ENCODE data around the gene SCIN. TPM values are rescaled to one million over a fixed set of nuclear protein-coding genes. Genes with fewer than 3 reads are reported as not detected.
"Not testable (repeated sequence)": the region's sequence is repeated elsewhere in the genome, so short reads cannot be mapped to it uniquely, and the experiment has no call there.

The SCIN gene
- total and polyA plus RNA-seq, 8 donors, result 2.5 to 49.2 (median 7.3) TPM

DNA sequence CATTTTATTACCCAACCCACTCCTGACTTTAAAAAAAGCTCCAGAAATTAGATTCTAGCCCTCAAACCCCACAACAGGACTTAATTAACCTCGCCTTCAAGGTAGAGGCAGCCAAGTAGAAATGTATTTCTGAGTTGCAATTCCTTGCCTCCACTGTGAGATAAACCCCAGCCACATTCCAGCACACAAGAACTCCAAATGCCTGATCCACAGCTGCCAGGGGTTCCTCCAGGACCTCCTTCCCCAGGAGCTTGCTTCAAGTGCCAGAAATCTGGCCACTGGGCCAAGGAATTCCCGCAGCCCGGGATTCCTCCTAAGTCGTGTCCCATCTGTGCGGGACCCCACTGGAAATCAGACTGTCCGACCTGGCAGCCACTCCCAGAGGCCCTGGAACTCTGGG, 91.1 kb downstream of the SCIN start:
- no peak overlapping the region for H3K4me3 ChIP-seq
- WGBS, 5 donors, result 74 to 90% (median 78%) methylated on average over 5 to 6 of the region's 6 CpGs
- intact Hi-C loops (cut with DNase I; ENCODE audit: low total_unique reads), result no loop called here
- DNase-seq, result no peak
- TF ChIP-seq POLR2A (IDR thresholded peaks at IDR 0.05) (no peak), EP300 (IDR thresholded peaks at IDR 0.05) (no peak), POLR2AphosphoS5 (IDR thresholded peaks at IDR 0.05) (no peak)
- TF ChIP-seq, protein P1, sequence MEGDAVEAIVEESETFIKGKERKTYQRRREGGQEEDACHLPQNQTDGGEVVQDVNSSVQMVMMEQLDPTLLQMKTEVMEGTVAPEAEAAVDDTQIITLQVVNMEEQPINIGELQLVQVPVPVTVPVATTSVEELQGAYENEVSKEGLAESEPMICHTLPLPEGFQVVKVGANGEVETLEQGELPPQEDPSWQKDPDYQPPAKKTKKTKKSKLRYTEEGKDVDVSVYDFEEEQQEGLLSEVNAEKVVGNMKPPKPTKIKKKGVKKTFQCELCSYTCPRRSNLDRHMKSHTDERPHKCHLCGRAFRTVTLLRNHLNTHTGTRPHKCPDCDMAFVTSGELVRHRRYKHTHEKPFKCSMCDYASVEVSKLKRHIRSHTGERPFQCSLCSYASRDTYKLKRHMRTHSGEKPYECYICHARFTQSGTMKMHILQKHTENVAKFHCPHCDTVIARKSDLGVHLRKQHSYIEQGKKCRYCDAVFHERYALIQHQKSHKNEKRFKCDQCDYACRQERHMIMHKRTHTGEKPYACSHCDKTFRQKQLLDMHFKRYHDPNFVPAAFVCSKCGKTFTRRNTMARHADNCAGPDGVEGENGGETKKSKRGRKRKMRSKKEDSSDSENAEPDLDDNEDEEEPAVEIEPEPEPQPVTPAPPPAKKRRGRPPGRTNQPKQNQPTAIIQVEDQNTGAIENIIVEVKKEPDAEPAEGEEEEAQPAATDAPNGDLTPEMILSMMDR (IDR thresholded peaks at IDR 0.05), result no peak
- H3K4me1 ChIP-seq, result peaks cover 0 to 7% (median 2%) of the 10 kb centered on the region in 4 donors
- no peaks in the 10 kb centered on the region for H3K27me3 ChIP-seq
- H3K9me3 ChIP-seq, result no peaks in the 10 kb centered on the region
- no peak overlapping the region for H3K27ac ChIP-seq
- no peaks in the 10 kb centered on the region for H3K36me3 ChIP-seq

DNA sequence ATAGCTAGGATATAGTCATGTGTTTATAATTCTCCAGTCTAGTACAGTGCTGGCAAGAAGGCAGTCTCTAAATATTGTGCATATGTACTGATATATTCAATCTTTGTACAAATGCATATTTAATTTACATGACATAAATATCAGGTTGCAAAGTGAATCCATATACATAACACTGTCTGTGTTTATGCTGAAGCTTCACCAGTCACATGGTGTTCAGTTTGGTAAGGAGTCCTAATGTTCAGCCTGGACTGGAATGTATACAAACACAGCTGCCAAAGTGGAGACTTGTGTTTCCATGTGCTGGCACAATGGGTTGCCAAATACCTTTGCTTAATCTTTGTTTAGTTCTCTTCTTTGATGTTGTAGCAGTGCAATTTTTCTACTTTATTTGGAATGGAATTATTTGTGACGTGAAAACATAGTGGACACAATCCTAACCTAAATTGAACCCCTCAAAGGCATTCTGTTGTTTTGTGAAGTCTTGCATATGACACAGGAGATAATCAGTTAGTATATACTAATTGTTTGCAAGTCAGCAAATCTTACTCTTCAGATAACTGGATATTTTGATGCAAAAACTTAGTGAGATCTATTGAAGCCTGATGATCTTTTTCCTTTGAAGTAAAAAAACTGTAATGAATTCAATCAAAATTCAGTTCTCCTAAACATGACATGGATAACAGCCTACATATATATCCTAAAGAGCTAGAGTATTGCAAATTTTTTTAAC, 99.6 kb downstream of the SCIN start:
- H3K36me3 ChIP-seq, result no peaks in the 10 kb centered on the region
- H3K4me3 ChIP-seq, result no peak overlapping the region
- H3K27me3 ChIP-seq, result no peaks in the 10 kb centered on the region
- intact Hi-C loops (cut with DNase I; ENCODE audit: low total_unique reads), result no loop called here
- peak overlapping the region in 4 of 5 donors; percentile 37 to 71 (median 56) for H3K27ac ChIP-seq
- peaks cover 0 to 49% (median 25%) of the 10 kb centered on the region in 4 donors for H3K4me1 ChIP-seq
- DNase-seq, result peak; percentile 58 to 78
- TF ChIP-seq, protein P1 (IDR thresholded peaks at IDR 0.05), result no peak
- TF ChIP-seq EP300 (IDR thresholded peaks at IDR 0.05), result peak; percentile 65
- TF ChIP-seq POLR2AphosphoS5 (IDR thresholded peaks at IDR 0.05), result peak; percentile 66 to 98 (median 75)
- 13 to 38% (median 23%) methylated on average over 1 of the region's 1 CpG for WGBS, 5 donors
- H3K9me3 ChIP-seq, result no peaks in the 10 kb centered on the region

DNA sequence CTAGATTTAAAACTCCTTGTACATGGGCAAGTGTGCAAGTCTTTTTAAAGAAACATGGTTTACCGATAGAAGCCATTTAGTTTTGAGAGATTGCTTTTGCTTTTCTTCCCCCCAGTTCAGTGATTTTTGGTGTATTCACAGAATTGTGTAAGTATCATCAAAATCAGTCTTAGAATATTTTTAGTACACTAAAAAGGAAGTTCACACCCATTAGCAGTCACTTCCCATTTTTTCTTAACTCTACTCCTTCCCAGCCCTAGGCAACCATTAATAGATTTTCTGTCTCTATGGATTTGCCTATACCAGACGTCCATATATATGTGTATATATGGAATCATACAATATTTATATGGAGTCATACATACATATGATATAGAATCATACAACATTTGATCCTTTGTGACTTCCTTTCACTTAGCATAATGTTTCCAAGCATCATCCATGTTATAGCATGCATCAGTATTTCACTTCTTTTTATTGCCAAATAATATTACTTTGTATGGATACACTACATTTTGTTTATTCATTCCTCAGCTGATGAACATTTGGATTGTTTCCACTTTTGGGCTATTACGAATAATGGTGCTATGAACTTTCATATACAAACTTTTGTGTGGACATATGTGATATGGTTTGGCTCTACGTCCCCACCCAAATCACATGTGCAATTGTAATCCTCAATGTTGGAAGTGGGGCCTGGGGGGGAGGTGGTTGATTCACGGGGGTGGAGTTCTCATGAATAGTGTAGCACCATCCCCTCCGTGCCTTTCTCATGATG, 100.4 kb downstream of the SCIN start:
- H3K9me3 ChIP-seq, result peaks cover 0 to 4% (median 2%) of the 10 kb centered on the region in 4 donors
- H3K4me1 ChIP-seq, result peaks cover 0 to 49% (median 26%) of the 10 kb centered on the region in 4 donors
- H3K27me3 ChIP-seq, result no peaks in the 10 kb centered on the region
- 52 to 67% (median 62%) methylated on average over 6 of the region's 6 CpGs for WGBS, 5 donors
- no peak overlapping the region for H3K4me3 ChIP-seq
- H3K36me3 ChIP-seq, result no peaks in the 10 kb centered on the region
- DNase-seq, result no peak
- TF ChIP-seq POLR2AphosphoS5 (IDR thresholded peaks at IDR 0.05) (no peak), EP300 (IDR thresholded peaks at IDR 0.05) (no peak), POLR2A (IDR thresholded peaks at IDR 0.05) (no peak)
- TF ChIP-seq, protein P1 (IDR thresholded peaks at IDR 0.05), result no peak
- peak overlapping the region in 4 of 5 donors; percentile 37 to 71 (median 56) for H3K27ac ChIP-seq
- intact Hi-C loops (cut with DNase I; ENCODE audit: low total_unique reads), result no loop called here

DNA sequence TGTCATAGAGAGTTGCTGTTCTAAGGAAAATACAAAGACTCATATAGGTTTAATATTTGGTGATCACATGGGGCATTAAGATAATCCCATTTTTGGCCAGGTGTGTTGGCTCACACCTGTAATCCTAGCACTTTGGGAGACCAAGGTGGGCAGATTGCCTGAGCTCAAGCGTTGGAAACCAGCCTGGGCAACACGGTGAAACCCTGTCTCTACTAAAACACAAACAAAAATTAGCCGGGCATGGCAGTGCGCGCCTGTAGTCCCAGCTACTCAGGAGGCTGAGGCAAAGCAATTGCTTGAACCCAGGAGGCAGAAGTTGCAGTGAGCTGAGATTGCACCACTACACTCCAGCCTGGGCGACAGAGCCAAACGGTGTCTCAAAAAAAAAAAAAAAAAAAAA, 102.9 kb downstream of the SCIN start:
- 59 to 90% (median 64%) methylated on average over 5 to 7 of the region's 7 CpGs for WGBS, 5 donors
- peak in 1 of 2 donors; percentile 44 for DNase-seq
- H3K9me3 ChIP-seq; intact Hi-C loops (cut with DNase I; ENCODE audit: low total_unique reads); H3K4me3 ChIP-seq; H3K27me3 ChIP-seq; H3K27ac ChIP-seq; H3K36me3 ChIP-seq: not testable (repeated sequence)
- H3K4me1 ChIP-seq, result peaks cover 0 to 34% (median 20%) of the 10 kb centered on the region in 4 donors
